ENCODE measurements around the gene HAO2.
"Not testable (repeated sequence)": the region's sequence is repeated elsewhere in the genome, so short reads cannot be mapped to it uniquely, and the experiment has no call there.

Gene HAO2

GRCh38 chr1:119368554-119368953 lies at the start of gene HAO2:
HAO2 (plus strand) TSS chr1:119368785; CDS start chr1:119381086, 12,301 bp downstream.
- DNase-seq (ENCODE audit: low read depth): no peak

GRCh38 chr1:119320100-119320499 lies 48.5 kb upstream of the HAO2 start:
- DNase-seq (ENCODE audit: low read depth): no peak

DNA sequence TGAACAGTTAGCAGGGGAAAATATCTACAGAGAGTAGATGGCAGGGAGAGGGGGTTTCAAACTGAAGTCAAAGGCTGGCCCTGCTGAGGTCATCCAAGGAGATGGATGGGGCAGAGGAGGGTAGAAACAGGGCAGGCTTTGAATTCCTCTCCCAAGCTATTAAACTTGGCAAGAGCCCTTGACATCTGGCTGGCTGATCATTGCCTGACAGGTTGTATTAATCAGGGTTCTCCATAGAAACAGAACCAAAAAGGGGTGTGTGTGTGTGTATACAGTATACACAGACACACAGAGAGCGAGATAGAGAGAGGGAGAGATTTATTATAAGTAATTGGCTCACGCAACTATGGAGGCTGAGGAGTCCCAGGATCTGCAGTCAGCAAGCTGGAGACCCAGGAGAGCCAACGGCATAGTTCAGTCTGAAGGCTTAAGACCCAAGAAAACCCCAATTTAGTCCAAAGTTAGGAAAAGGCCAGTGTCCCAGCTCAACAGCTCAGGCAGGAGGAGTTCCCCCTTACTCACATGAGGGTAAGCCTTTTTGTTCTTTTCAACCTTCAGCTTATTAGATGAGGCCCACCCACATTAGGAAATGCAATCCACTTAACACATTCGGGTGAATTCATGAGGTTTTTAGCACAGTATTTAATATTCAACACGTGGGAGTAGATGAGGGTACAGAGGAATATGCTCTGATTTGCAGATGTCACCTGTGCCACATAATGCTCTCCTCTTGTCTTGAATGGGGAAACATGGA lies 46.7 kb upstream of the HAO2 start:
- no peak for DNase-seq (ENCODE audit: low read depth)

DNA sequence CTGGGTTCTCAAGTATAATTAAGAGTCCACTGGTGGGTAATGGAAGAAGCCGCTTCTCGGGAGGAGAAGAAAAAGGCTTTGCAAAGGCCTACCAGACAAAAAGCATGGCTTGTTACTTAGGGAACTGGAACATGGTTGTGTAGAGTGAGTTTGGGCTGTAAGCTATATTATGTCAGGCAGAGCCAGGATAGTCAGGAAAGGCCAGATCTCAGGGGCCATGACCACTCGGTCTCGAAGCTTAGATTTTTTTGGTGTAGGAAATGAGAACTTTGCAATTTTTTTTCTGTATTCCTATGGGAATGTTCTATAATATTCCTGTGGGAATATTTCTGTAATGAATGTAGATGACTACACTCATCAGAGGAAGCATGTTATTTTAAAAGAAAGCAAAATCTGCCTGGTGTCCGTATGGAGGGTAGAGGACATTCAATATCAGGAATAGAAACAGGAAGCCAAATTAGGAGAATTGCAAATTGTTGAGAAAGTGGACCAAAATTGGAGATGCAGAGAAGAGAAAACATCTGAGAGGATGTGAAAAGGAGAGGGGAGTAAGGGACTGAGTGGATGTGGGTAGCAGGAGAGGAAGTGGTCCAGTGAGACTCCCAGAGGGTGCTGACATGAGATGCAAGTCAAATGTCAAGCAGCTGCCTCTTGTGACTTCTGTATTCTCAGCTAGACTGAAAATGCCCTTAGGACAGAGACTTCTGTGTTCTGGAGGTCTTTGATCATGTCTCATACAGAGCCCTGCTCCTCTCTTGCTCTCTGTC lies 45.2 kb upstream of the HAO2 start:
- no peak for DNase-seq (ENCODE audit: low read depth)

GRCh38 chr1:119324198-119324597 lies 44.4 kb upstream of the HAO2 start:
- no peak for DNase-seq (ENCODE audit: low read depth)

- no peak for DNase-seq (ENCODE audit: low read depth)
Measured at GRCh38 chr1:119326251-119326650, 42.3 kb upstream of the HAO2 start.

DNA sequence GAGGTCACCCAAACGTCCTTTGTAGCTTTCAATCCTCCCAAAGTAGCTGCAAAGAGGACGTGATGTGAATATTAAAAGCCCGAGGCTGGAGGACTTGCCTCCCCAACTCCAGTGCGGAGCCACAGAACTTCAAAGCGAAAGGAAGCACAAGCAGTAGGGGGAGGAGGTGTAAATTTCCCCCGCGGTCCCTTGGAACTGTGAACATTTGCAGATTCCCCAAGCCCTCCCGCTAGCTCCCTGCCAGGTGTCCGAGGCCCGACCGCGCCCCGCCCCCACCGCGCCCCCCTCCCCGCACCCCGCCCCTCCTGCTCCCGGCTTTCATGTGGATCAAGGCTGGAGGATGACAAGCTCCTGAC lies 41.5 kb upstream of the HAO2 start:
- DNase-seq (ENCODE audit: low read depth): no peak

- peak; percentile 31 for DNase-seq (ENCODE audit: low read depth)
Measured at GRCh38 chr1:119327450-119328155, 41.0 kb upstream of the HAO2 start.

- no peak for DNase-seq (ENCODE audit: low read depth)
Measured at GRCh38 chr1:119329541-119330461, 38.8 kb upstream of the HAO2 start.

GRCh38 chr1:119330466-119331189 lies 38.0 kb upstream of the HAO2 start:
- DNase-seq (ENCODE audit: low read depth): no peak

DNA sequence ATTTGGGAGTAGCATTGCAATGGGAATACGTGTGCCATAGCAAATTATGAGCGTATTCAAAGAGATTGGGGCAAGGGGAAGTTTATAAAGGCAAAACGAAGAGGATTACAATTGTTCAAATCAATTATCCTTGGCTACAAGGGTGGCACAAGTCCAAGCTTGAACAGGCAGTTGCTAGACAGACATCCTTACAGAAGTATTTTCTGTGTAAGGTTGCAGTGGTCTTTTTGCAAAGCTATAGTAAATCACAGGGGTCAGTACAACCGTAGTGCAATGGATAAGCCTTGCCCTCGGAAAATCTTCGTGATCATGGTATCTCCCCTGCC lies 37.4 kb upstream of the HAO2 start:
- no peak for DNase-seq (ENCODE audit: low read depth)

GRCh38 chr1:119331915-119332314 lies 36.7 kb upstream of the HAO2 start:
- DNase-seq (ENCODE audit: low read depth): no peak

GRCh38 chr1:119332622-119333021 lies 36.0 kb upstream of the HAO2 start:
- DNase-seq (ENCODE audit: low read depth): no peak

DNA sequence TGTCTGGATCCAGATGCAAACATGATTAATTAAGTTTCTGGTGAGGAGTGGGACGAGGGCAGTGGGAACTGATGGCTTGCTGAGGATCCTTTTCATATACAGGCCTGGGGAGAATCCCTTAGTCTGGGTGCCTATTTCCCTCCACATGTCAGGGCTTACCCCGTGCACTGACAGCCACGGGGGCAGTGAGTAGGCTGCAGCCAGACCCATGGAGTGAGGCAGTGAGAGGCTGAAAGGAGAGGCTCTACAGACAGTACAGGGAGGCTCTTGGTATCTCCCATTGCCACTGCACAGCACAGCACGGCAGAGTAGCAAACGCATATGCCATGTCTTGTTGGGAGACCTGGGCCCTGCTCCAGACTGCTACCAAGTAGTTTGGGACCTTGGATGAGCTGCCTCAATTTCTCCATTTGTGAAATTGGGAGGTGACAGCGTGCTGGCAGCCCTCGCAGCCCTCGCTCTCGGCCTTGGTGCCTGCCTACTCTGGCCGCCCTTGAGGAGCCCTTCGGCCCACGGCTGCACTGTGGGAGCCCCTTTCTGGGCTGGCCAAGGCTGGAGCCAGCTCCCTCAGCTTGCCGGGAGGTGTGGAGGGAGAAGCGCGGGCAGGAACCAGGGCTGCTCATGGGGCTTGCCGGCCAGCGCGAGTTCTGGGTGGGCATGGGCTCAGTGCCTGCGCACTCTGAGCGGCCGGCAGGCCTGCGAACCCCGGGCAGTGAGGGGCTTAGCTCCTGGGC lies 35.3 kb upstream of the HAO2 start:
- no peak for DNase-seq (ENCODE audit: low read depth)

GRCh38 chr1:119333897-119334250 lies 34.7 kb upstream of the HAO2 start:
- DNase-seq (ENCODE audit: low read depth): not testable (repeated sequence)

DNA sequence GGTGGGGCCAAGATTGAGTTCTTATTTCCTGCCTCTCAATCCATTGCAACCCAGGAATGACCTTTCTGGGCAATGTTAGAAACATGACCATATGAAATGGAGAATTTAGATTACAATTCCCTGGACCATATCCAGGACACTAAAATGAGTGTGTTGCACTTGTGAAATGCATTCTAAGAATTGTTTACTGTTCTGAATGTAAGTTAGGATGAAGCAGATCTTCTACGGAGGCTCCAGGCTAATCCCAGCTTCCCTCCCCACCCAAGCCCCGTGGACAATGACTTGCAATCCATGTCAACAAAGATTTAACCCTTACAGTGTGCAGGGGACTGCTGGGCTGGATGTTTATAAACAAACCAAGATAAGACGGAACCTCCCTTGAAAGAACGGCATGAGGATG lies 31.7 kb upstream of the HAO2 start:
- DNase-seq (ENCODE audit: low read depth): no peak

- DNase-seq (ENCODE audit: low read depth): no peak
Measured at GRCh38 chr1:119338004-119338403, 30.6 kb upstream of the HAO2 start.

GRCh38 chr1:119338757-119339156 lies 29.8 kb upstream of the HAO2 start:
- no peak for DNase-seq (ENCODE audit: low read depth)

DNA sequence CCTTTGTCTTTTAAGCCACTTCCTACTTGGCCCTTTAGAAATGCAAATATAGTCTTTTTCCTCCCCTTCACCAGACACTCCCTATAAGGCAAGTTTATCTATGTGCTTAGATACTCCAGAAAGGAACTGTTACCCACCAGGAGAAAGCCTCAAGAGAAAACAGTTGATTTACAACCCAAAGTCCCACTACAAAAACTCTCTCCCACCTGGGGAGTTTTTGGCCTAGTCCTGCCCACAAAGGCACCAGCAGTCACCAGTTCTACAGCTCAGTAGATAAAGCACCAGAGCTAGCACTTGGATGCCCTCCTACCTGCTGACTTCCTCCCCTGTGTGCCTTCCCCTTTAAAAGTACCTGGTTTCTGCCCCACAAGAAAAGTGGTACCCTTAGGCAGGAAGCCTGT lies 27.7 kb upstream of the HAO2 start:
- DNase-seq (ENCODE audit: low read depth): no peak

DNA sequence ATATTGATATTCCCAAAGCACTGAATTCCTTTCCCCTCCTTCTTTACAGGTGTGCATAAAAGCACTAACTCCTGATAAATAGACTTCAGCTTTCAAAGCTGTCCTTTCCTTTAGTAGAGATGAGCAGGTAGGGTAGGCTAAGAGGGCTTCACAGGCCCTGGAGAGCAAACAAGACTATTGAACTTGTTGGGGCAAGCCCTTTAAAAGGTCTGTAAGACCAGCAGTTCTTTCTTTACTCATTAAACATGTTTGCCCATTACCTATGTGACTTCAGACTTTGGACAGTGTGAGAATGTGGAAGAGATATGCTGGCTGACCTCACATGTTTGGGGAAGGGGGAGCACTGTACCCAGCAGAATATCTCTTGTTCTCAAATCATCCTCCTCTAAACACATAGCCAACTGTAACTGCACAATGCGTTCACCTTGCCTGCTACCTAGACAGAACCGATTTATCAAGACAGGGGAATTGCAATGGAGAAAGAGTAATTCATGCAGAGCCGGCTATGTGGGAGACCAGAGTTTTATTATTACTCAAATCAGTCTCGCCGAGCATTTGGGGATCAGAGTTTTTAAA lies 27.1 kb upstream of the HAO2 start:
- no peak for DNase-seq (ENCODE audit: low read depth)
